GM23338 (cell line): Measurements from ENCODE around the gene SLC39A13. TPM values are rescaled to one million over a fixed set of nuclear protein-coding genes. Genes with fewer than 3 reads are reported as not detected.
A peak's percentile ranks its signal among the peaks of the same experiment; 100 is the strongest.

ENCODE experiments used
- ATAC-seq: fragments of 200-7000 bp; cut with Tn5 transposase; 3 replicates; pipeline ENCODE4 v1.9.1; 2020
- DNase-seq: peaks from one replicate; pipeline ENCODE4 v3.0.0-alpha.2; 2015; ENCODE audit warnings: low spot score
- H2AFZ ChIP-seq: fragments of 200-600 bp; sonication (generic); 2 replicates; pipeline ENCODE4 v1.8.0; 2016; ENCODE audit warnings: antibody characterized with exemption, mild to moderate bottlenecking, moderate library complexity
- H3F3A ChIP-seq: fragments of 200-600 bp; sonication (generic); replicated peaks from 2 replicates; pipeline ENCODE4 v1.8.0; 2017; ENCODE audit warnings: antibody characterized with exemption, mixed run types, low read depth
- H3K27ac ChIP-seq: fragments of 200-600 bp; sonication (generic); 2 replicates; pipeline ENCODE4 v1.6.1; 2016; ENCODE audit warnings: low read depth
- H3K27me3 ChIP-seq: fragments of 200-600 bp; sonication (generic); 2 replicates; pipeline ENCODE4 v1.8.0; 2016; ENCODE audit warnings: mild to moderate bottlenecking, mixed run types, moderate library complexity; ENCODE audit not compliant: insufficient read depth
- H3K36me3 ChIP-seq: fragments of 200-600 bp; sonication (generic); 2 replicates; pipeline ENCODE4 v1.8.0; 2016; ENCODE audit warnings: mild to moderate bottlenecking; ENCODE audit not compliant: insufficient read depth
- H3K4me1 ChIP-seq: fragments of 200-600 bp; sonication (generic); 2 replicates; pipeline ENCODE4 v1.8.0; 2016; ENCODE audit warnings: mild to moderate bottlenecking, moderate library complexity; ENCODE audit not compliant: insufficient read depth
- H3K4me2 ChIP-seq: fragments of 200-600 bp; sonication (generic); 2 replicates; pipeline ENCODE4 v1.7.1; 2017; ENCODE audit warnings: mixed run types
- H3K4me3 ChIP-seq: fragments of 200-600 bp; sonication (generic); 2 replicates; pipeline ENCODE4 v1.6.1; 2016; ENCODE audit warnings: mixed run types
- H3K79me2 ChIP-seq: fragments of 200-600 bp; sonication (generic); replicated peaks from 2 replicates; pipeline ENCODE4 v1.8.0; 2017; ENCODE audit warnings: mild to moderate bottlenecking; ENCODE audit not compliant: insufficient read depth
- H3K9me2 ChIP-seq: fragments of 200-600 bp; sonication (generic); 2 replicates; pipeline ENCODE4 v1.8.0; 2017; ENCODE audit not compliant: insufficient read depth
- H4K20me1 ChIP-seq: fragments of 200-600 bp; sonication (generic); replicated peaks from 2 replicates; pipeline ENCODE4 v1.8.0; 2017; ENCODE audit warnings: mild to moderate bottlenecking; ENCODE audit not compliant: insufficient read depth
- H3K27ac Mint-ChIP-seq: 2 replicates; pipeline ENCODE4 v1.8.0; 2020; ENCODE audit warnings: inconsistent platforms, mild to moderate bottlenecking, moderate library complexity, mixed read lengths
- H3K27me3 Mint-ChIP-seq: 3 replicates; pipeline ENCODE4 v1.8.0; 2022; ENCODE audit warnings: low read depth, mild to moderate bottlenecking, moderate library complexity, mixed read lengths, inconsistent platforms; ENCODE audit not compliant: insufficient read depth, poor library complexity
- H3K36me3 Mint-ChIP-seq: 3 replicates; pipeline ENCODE4 v1.8.0; 2021; ENCODE audit warnings: low read depth, mild to moderate bottlenecking, inconsistent platforms, moderate library complexity, mixed read lengths
- H3K4me1 Mint-ChIP-seq: 3 replicates; pipeline ENCODE4 v1.8.0; 2020; ENCODE audit warnings: mild to moderate bottlenecking, inconsistent platforms, mixed read lengths
- H3K4me3 Mint-ChIP-seq: 3 replicates; pipeline ENCODE4 v1.8.0; 2021; ENCODE audit warnings: moderate library complexity, mild to moderate bottlenecking, inconsistent platforms, mixed read lengths
- H3K9me3 Mint-ChIP-seq: 3 replicates; pipeline ENCODE4 v1.8.0; 2020; ENCODE audit warnings: moderate library complexity, mild to moderate bottlenecking, inconsistent platforms, mixed read lengths
- CREB1 ChIP-seq: fragments of 250-450 bp; sonication (Bioruptor Pico); IDR thresholded peaks from 2 replicates; pipeline ENCODE4 v1.5.0; 2020; ENCODE audit warnings: low read depth, mild to moderate bottlenecking, moderate library complexity
- CTCF ChIP-seq, 2 experiments: fragments of 200-600 bp in 1 of 2; sonication (generic) in 1 of 2; conservative IDR thresholded peaks; 2 replicates each; pipeline versions ENCODE4 v1.5.1 to v1.6.1; 2016 to 2017; ENCODE audit warnings: antibody characterized with exemption in 2 of 2, low read depth in 2 of 2, mild to moderate bottlenecking in 2 of 2, moderate library complexity in 1 of 2
- ETS1 ChIP-seq: IDR thresholded peaks from 2 replicates; pipeline ENCODE4 v1.6.1; 2016; ENCODE audit warnings: antibody characterized with exemption
- EZH2 ChIP-seq: fragments of 200-600 bp; sonication (generic); IDR thresholded peaks from one replicate; pipeline ENCODE4 v1.8.0; 2017; ENCODE audit warnings: antibody characterized with exemption, mild to moderate bottlenecking, low read depth; ENCODE audit not compliant: unreplicated experiment
- EZH2phosphoT487 ChIP-seq: fragments of 200-600 bp; sonication (generic); IDR thresholded peaks from one replicate; pipeline ENCODE4 v1.8.1; 2018; ENCODE audit warnings: antibody characterized with exemption; ENCODE audit not compliant: unreplicated experiment
- JUNB ChIP-seq: IDR thresholded peaks from one replicate; pipeline ENCODE4 v1.6.1; 2016; ENCODE audit warnings: antibody characterized with exemption; ENCODE audit not compliant: unreplicated experiment
- NANOG ChIP-seq: IDR thresholded peaks from 2 replicates; pipeline ENCODE4 v1.6.1; 2016; ENCODE audit warnings: antibody characterized with exemption, borderline replicate concordance
- POLR2AphosphoS5 ChIP-seq: IDR thresholded peaks from 2 replicates; pipeline ENCODE4 v1.6.1; 2016; ENCODE audit warnings: antibody characterized with exemption, low read depth
- REST ChIP-seq: IDR thresholded peaks from one replicate; pipeline ENCODE4 v1.6.1; 2018; ENCODE audit warnings: antibody characterized with exemption; ENCODE audit not compliant: unreplicated experiment
- STAT1 ChIP-seq: IDR thresholded peaks from one replicate; pipeline ENCODE4 v1.6.1; 2016; ENCODE audit warnings: antibody characterized with exemption; ENCODE audit not compliant: unreplicated experiment
- ZNF114 ChIP-seq: fragments of 250-450 bp; sonication (Bioruptor Pico); IDR thresholded peaks from 2 replicates; pipeline ENCODE4 v1.5.0; 2020; ENCODE audit warnings: mild to moderate bottlenecking, moderate library complexity
- ZNF331 ChIP-seq: fragments of 250-450 bp; sonication (Bioruptor Pico); IDR thresholded peaks from 2 replicates; pipeline ENCODE4 v1.5.0; 2020; ENCODE audit warnings: low read depth, mild to moderate bottlenecking, moderate library complexity
- ZNF462 ChIP-seq: fragments of 250-450 bp; sonication (Bioruptor Pico); IDR thresholded peaks from 2 replicates; pipeline ENCODE4 v1.5.0; 2020; ENCODE audit warnings: mild to moderate bottlenecking, moderate library complexity
- polyA plus RNA-seq: library from polyadenylated mRNA; unstranded; fragments of >200 nt; fragmentation: Nextera tagmentation; extraction: Ambion mirVana; gene quantifications from 2 replicates; pipeline ENCODE4 v1.2.1, GENCODE V29; 2016
- total RNA-seq: library from RNA; depleted of rRNA; stranded (reverse); fragments of >200 nt; shearing (Covaris generic); gene quantifications from 2 replicates; pipeline ENCODE4 v1.2.3, GENCODE V29; 2014

The SLC39A13 gene
- total and polyA plus RNA-seq, 2 experiments from 2014 or later = 15.8 to 32.7 TPM

- TF ChIP-seq ZNF462 (CRISPR knock-in tag) (no peak), CREB1 (no peak), EZH2 (no peak), NANOG (no peak), EZH2phosphoT487 (no peak), CTCF (conservative IDR thresholded peaks at IDR 0.05; ENCODE audit: low read depth in 2 of 2) (no peak), ZNF114 (CRISPR knock-in tag) (no peak), JUNB (no peak), POLR2AphosphoS5 (no peak), STAT1 (no peak), REST (no peak), ZNF331 (CRISPR knock-in tag) (no peak), ETS1 (no peak)
- H3K27me3 Mint-ChIP-seq = no peaks in the 10 kb centered on the region
Observed at GRCh38 chr11:47446833-47447232, 38.4 kb downstream of the SLC39A13 start.

More at GRCh38 chr11:47446833-47447232, 38.4 kb downstream of the SLC39A13 start:
- Histone ChIP-seq H3K4me1 (no peaks in the 10 kb centered on the region), H3K4me2 (no peak overlapping the region), H4K20me1 (no peaks in the 10 kb centered on the region), H3K27me3 (no peaks in the 10 kb centered on the region), H3K4me3 (no peak overlapping the region), H3K36me3 (no peaks in the 10 kb centered on the region), H3K79me2 (no peaks in the 10 kb centered on the region), H2AFZ (no peak overlapping the region), H3K9me2 (no peaks in the 10 kb centered on the region), H3F3A (no peaks in the 10 kb centered on the region), H3K27ac (no peak overlapping the region)
- Mint-ChIP-seq H3K27ac (no peak overlapping the region), H3K36me3 (no peaks in the 10 kb centered on the region), H3K4me1 (no peaks in the 10 kb centered on the region), H3K9me3 (no peaks in the 10 kb centered on the region), H3K4me3 (no peak overlapping the region)
- ATAC-seq (no peak; the same call in 2 of the 3 replicates), DNase-seq (peak; percentile 46)
